ENCODE measurements around the gene PCDHGC3.

GRCh38 chr5:141486091-141486490, 10.3 kb downstream of the PCDHGC3 start:
- TF ChIP-seq POLR2A (IDR thresholded peaks at IDR 0.05) (no peak), CTCF (IDR thresholded peaks at IDR 0.05) (no peak)

Data from adrenal gland (tissue), 5 donors.